KMS-11 (cell line): ENCODE measurements around the gene TIGAR.

Experiments used
- H2AFZ ChIP-seq: fragments of 200-600 bp; sonication (generic); 2 replicates; pipeline ENCODE4 v1.6.1; 2016; ENCODE audit warnings: antibody characterized with exemption, mixed run types, low read depth
- H3K27ac ChIP-seq: fragments of 200-600 bp; sonication (generic); 2 replicates; pipeline ENCODE4 v1.6.1; 2016; ENCODE audit warnings: mild to moderate bottlenecking, mixed run types
- H3K27me3 ChIP-seq: fragments of 200-600 bp; sonication (generic); 2 replicates; pipeline ENCODE4 v1.6.1; 2017; ENCODE audit warnings: mild to moderate bottlenecking, low read depth, mixed run types, moderate library complexity; ENCODE audit not compliant: insufficient read depth
- H3K36me3 ChIP-seq: fragments of 200-600 bp; sonication (generic); 2 replicates; pipeline ENCODE4 v1.6.1; 2017; ENCODE audit warnings: mild to moderate bottlenecking, mixed run types; ENCODE audit not compliant: insufficient read depth
- H3K4me1 ChIP-seq: fragments of 200-600 bp; sonication (generic); 2 replicates; pipeline ENCODE4 v1.6.1; 2016; ENCODE audit warnings: mild to moderate bottlenecking, low read depth, mixed run types; ENCODE audit not compliant: poor library complexity, severe bottlenecking
- H3K4me2 ChIP-seq: fragments of 200-600 bp; sonication (generic); 2 replicates; pipeline ENCODE4 v1.7.0; 2016; ENCODE audit warnings: mild to moderate bottlenecking, mixed run types
- H3K4me3 ChIP-seq: fragments of 200-600 bp; sonication (generic); IDR thresholded peaks from 2 replicates; pipeline ENCODE4 v1.6.1; 2017; ENCODE audit warnings: low read depth, low read length, mixed read lengths; ENCODE audit not compliant: insufficient read depth
- H3K79me2 ChIP-seq: fragments of 200-600 bp; sonication (generic); 2 replicates; pipeline ENCODE4 v1.6.1; 2016; ENCODE audit warnings: low read depth, mixed run types; ENCODE audit not compliant: insufficient read depth
- H3K9ac ChIP-seq: fragments of 200-600 bp; sonication (generic); 2 replicates; pipeline ENCODE4 v1.6.1; 2016; ENCODE audit warnings: mild to moderate bottlenecking, mixed run types
- H4K20me1 ChIP-seq: fragments of 200-600 bp; sonication (generic); 2 replicates; pipeline ENCODE4 v1.6.1; 2016; ENCODE audit warnings: mild to moderate bottlenecking, mixed run types; ENCODE audit not compliant: insufficient read depth
- TF ChIP-seq, protein P1 (sequence below): fragments of 200-600 bp; sonication (generic); conservative IDR thresholded peaks from 2 replicates; pipeline ENCODE4 v1.6.1; 2017; ENCODE audit warnings: low read depth, mild to moderate bottlenecking, antibody characterized with exemption, low read length, moderate library complexity, mixed read lengths

TIGAR gene

DNA sequence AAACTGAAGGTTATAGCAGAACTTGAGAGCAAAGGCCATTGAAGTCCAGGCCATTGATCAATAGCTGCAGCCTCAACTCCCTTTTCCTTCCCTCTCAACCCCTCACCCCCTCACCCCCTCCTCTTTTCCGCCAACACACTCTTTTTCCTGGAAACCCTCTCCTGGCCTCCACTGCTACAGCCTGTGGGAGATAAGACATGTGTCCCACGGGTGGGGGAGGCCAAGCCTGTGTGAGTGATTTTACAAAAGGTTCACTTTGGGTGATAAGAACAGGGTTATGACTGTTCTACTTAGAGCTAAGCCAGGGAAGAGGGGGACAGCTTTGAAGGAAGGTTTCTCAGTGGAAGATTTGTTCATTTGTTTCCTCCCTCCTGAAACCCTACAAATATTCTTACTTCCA, 67.6 kb downstream of the TIGAR start:
- no peaks in the 10 kb centered on the region for H4K20me1 ChIP-seq
- H3K36me3 ChIP-seq: no peaks in the 10 kb centered on the region
- H2AFZ ChIP-seq: no peak overlapping the region
- no peak overlapping the region for H3K9ac ChIP-seq
- H3K27me3 ChIP-seq: no peaks in the 10 kb centered on the region
- no peaks in the 10 kb centered on the region for H3K79me2 ChIP-seq
- no peak overlapping the region for H3K4me3 ChIP-seq
- TF ChIP-seq, protein P1, sequence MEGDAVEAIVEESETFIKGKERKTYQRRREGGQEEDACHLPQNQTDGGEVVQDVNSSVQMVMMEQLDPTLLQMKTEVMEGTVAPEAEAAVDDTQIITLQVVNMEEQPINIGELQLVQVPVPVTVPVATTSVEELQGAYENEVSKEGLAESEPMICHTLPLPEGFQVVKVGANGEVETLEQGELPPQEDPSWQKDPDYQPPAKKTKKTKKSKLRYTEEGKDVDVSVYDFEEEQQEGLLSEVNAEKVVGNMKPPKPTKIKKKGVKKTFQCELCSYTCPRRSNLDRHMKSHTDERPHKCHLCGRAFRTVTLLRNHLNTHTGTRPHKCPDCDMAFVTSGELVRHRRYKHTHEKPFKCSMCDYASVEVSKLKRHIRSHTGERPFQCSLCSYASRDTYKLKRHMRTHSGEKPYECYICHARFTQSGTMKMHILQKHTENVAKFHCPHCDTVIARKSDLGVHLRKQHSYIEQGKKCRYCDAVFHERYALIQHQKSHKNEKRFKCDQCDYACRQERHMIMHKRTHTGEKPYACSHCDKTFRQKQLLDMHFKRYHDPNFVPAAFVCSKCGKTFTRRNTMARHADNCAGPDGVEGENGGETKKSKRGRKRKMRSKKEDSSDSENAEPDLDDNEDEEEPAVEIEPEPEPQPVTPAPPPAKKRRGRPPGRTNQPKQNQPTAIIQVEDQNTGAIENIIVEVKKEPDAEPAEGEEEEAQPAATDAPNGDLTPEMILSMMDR: no peak
- H3K4me1 ChIP-seq: no peaks in the 10 kb centered on the region
- H3K4me2 ChIP-seq: no peak overlapping the region
- H3K27ac ChIP-seq: no peak overlapping the region

DNA sequence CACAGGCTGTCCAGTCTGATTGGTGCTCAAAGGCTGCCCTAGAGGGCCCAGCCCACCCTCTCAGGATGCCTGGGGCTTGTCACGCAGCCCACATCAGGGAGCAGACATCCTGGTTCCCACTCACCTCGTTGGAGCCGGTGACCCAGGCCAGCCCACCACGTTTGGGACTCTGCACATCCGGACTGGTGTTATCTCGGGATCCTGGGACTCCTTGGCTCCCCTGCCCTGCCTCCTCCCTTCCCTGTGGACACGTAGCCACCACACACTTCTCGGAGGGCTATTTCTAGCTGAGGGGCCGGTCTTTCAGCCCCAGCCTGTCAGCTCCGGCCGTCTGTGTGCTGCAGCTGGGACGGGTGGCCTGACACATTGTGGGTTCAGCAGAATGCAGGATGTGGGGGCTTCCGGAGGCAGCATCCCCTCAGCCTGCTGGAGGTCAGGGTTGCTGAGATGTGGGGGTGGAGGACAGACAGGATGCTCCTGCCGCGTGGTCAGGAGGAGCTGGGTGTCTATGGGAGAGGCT, 71.3 kb downstream of the TIGAR start:
- Histone ChIP-seq H3K4me1 (no peaks in the 10 kb centered on the region), H3K4me3 (no peak overlapping the region), H3K27me3 (no peaks in the 10 kb centered on the region), H3K4me2 (no peak overlapping the region), H3K27ac (no peak overlapping the region), H3K36me3 (no peaks in the 10 kb centered on the region), H3K79me2 (no peaks in the 10 kb centered on the region), H4K20me1 (no peaks in the 10 kb centered on the region), H3K9ac (no peak overlapping the region), H2AFZ (no peak overlapping the region)
- TF ChIP-seq, protein P1: no peak

DNA sequence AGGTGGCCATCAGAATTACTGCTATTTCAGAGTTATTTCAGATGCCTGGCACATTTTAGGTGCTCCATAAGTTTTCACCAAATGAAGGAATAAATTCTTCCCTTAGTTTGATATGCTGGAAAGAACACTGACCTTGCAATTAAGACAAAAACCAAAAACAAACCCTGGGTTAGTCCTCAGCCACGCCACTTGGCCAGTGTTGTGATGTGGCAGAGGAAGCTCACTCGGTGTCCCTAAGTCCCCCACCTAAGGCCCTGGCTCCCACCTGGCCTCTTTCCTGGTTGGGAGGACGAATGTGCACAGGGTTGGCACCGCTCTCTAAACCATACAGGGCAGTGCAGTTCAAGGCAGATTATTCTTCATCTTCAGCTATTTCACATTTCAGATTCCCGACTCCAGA, 72.2 kb downstream of the TIGAR start:
- no peaks in the 10 kb centered on the region for H3K79me2 ChIP-seq
- H3K27me3 ChIP-seq: no peaks in the 10 kb centered on the region
- H3K27ac ChIP-seq: no peak overlapping the region
- TF ChIP-seq, protein P1: no peak
- no peak overlapping the region for H3K4me2 ChIP-seq
- H3K9ac ChIP-seq: no peak overlapping the region
- H2AFZ ChIP-seq: no peak overlapping the region
- no peaks in the 10 kb centered on the region for H4K20me1 ChIP-seq
- H3K4me3 ChIP-seq: no peak overlapping the region
- no peaks in the 10 kb centered on the region for H3K4me1 ChIP-seq
- no peaks in the 10 kb centered on the region for H3K36me3 ChIP-seq

DNA sequence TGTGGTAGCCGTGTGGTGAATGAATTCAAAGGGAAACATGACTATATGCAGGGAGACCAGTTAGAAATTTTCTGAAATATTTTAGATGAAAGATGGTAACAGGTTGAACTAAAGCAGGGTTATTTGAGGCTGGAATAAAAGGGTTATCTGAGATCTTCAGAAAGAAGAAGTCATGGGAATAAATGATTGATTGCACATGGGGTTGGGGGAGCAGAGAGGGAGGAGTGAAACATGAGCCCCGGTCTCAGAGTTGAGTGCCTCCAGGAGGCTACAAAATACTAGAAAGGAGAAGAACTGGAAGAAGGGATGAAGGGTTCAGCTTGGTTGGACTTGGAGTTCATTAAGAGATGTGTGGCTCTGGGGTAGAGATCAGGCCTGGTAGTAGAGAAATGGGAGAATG, 74.8 kb downstream of the TIGAR start:
- H3K4me3 ChIP-seq: no peak overlapping the region
- H3K36me3 ChIP-seq: no peaks in the 10 kb centered on the region
- H3K27me3 ChIP-seq: no peaks in the 10 kb centered on the region
- H3K4me1 ChIP-seq: no peaks in the 10 kb centered on the region
- no peak overlapping the region for H3K27ac ChIP-seq
- no peak overlapping the region for H3K9ac ChIP-seq
- H3K79me2 ChIP-seq: no peaks in the 10 kb centered on the region
- no peaks in the 10 kb centered on the region for H4K20me1 ChIP-seq
- no peak overlapping the region for H2AFZ ChIP-seq
- TF ChIP-seq, protein P1: no peak
- H3K4me2 ChIP-seq: no peak overlapping the region
